Activated gamma-delta T cell treated with Interleukin-2 at 50 U/mL for 16 hours (primary cell): ENCODE data around the gene BABAM2.

Source experiments
- DNase-seq: peaks from one replicate; pipeline ENCODE4 v3.0.0-alpha.2; 2020

BABAM2 gene

DNA sequence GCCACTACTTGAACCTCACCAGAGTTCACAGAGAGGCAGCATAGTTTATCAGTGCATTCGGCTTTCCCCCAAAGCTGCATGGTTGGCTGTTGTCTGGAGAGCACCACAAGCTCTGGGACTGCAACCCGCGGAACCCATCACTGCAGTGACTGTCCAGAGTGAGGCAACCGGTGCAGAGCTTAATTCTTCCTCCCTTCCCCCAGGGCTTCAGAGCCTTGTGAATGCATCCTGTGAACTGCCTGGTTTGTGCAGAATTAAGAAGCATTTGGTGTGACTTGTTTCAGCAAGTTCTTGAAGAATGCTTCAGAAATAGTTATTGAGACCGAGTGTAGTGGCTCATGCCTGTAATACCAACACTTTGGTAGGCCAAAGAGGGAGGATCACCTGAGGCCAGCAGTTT lies 402.9 kb downstream of the BABAM2 start:
- DNase-seq, result no peak

DNA sequence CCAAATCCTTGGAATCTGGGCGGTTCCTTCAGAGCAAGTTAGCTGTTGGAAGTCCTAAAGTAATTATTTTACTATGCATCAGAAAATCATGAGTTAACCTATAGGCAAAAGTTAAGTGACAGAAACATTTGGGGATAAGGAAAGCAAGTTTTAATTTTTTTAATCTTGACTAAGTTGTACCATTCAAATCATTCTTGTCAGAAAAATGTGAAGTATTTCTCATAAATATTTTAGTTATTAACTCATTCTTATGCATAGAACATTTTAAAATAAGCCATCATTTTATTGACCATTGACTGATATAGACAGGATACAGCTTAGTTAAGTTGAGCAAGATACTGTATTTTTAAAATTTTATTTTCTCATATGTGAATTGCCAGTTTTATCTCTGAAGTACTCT lies 403.9 kb downstream of the BABAM2 start:
- no peak for DNase-seq

DNA sequence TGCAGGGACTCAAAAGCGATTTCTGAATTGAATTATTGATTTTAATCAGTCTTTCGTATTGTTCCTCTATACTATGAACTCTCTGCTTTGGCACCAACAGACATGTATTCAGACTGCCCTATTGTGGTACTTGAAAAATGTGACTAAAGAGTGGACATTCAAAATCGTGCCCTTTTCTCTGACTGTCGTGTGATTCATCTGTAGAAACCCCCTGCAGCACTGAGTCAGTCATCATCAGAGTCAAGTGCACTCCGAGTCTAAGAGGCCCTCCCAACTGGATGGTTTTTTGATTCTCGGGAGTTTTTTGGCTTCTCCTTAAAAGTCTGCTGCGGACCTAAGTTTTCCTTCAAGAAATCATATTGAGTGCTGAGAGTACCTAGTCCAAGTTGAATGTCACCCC lies 405.7 kb downstream of the BABAM2 start:
- DNase-seq, result no peak

DNA sequence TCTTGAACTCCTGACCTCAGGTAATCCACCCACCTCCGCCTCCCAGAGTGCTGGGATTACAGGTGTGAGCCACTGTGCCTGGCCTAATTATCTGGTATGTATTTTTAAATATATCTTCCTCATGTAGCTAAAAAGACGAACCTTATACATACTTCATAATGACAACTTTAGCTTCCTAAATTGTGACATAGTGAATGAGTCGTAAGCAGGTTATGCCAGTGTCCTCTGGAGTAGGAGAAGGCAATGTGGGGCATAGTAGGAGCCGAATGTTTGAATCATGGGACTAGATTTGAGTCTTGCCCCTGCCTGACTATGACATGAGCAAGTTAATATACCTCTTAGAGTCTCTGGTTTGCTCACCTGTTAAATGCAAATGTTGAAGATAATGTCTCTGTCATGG lies 406.4 kb downstream of the BABAM2 start:
- no peak for DNase-seq

DNA sequence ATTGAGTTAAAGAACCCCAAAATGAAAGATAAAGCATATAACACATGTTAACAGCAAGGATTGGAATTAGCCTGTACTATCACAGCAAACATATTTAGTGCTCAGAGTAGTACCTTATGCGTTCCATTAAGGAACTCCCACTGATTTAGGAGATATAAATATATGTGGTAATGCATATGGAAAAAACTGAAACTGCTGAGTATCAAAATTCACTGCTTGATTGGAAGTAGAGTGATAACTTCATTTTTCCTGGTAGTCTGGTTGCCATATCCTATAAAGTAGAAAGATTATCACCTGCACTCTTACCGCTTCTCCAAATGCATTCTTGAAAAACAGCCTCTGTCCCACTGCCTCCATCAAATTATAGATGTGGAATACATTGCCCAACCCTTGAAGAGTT lies 407.0 kb downstream of the BABAM2 start:
- no peak for DNase-seq

DNA sequence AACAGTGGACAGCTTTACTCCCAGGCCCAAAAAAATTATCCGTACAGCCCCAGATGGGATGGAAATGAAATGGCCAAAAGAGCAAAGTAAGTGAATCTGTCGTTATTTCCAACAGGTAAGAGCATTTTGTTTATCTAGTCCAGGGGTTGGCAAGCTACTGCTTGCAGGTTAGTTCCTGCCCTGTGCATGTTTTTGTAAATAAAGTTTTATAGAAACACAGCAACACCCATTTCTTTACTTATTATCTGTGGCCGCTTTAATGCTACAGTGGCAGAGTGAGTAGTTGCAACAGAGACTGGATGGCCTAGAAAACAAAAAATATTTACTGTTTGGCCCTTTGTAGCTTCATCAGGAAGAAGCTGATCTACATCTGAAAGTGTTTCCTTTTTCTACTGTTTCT lies 407.9 kb downstream of the BABAM2 start:
- DNase-seq, result no peak

DNA sequence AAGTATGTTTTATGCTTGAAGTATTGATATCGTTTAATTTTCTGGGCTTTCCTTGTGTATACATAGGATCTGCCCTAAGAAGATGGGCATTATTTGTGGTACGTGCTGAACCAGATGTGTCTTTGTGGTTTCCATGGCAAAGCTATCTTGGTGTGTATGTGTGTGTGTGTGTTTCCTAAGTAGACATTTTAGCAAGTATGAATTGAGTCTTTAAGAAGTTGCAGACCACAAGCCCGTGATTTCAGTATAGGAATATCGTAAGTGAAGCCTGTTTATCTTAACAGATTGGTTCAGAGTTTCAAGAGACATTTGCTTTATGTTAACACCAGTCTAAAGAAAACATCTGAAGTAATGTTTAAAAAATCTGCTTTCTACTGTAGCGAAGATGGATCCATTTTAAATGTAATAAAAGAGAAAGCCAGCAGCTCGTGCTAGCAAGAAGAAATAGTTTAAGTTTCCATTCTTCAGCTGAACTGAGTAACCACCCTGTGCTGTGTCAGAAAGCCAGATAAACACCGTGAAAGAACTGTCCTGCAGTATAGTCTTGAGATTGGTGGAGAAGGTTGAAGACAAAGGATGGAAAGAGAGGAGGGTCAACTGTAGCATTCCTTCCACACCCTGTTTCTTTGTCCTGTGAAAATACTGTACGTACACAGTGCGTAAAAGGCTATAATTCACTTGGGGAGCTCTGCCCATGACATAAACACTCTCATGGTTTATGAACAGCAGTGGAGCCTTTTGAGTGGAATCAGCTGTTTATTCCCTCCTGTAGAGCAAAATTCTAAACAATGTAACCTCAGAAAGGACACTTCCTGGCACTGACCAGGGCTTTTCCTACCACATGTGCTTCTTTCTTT lies 410.2 kb downstream of the BABAM2 start:
- DNase-seq, result no peak

DNA sequence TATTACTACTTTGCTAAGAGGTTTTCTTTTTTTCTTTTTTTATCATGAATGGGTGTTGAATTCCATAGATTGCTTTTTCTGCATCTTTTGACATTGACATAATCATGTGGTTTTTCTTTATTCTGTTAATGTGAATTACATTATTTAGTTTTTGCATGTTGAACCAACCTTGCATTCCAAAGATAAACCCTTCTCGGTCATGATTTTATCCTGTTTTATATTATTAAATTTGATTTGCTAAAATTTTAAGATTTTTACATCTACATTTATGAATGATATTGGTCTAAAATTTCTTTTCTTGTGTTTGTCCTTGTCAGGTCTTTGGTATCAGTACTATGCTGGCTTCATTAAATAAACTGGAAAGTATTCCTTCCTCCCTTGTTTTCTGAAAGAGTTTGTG lies 414.7 kb downstream of the BABAM2 start:
- DNase-seq, result no peak

DNA sequence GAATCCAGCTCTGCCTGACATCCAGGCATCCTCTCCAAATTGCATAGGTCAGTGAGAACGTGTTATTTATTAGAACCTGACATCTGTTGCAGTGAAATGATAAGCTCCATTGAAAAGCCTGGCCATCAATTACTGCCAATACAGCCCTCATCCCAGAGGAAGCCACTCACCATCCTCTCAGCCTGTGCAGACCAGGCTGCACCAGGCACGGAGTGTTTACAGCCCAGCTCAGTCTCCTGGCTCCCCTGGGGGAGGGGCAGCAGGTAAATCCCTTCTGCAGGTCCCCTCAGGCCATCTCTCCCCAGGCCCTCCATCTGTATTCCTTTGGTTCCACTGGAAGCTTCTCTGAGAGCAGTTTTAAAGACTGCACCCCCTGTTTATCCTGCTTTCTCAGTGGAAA lies 419.6 kb downstream of the BABAM2 start:
- no peak for DNase-seq

DNA sequence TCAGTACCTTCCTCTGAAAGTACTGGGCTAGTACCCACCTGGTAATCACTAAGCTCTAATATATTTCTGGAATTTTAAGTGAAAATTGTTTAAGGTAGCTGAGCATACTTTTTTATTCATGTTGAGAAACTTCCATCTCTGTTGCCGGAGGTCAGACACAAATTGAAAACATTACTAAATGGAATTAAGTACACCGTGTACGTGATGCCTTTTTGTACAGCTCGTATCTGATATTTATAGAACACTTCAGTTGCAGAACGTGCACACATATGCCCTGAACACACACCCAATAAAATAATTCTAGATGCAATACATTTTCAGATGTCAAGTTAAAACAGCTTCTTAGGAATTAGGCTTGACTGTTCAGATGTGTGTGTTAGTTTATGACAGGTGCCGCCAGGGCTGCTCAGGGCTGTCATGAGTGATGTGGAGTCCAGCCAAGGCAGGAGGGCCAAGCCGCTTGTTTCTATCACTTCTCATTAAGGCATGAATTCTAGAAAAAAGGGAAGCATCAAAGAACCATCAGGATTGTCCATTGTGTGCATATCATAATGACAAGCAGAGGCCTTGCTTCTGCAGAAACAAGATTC lies 421.2 kb downstream of the BABAM2 start:
- DNase-seq, result no peak

DNA sequence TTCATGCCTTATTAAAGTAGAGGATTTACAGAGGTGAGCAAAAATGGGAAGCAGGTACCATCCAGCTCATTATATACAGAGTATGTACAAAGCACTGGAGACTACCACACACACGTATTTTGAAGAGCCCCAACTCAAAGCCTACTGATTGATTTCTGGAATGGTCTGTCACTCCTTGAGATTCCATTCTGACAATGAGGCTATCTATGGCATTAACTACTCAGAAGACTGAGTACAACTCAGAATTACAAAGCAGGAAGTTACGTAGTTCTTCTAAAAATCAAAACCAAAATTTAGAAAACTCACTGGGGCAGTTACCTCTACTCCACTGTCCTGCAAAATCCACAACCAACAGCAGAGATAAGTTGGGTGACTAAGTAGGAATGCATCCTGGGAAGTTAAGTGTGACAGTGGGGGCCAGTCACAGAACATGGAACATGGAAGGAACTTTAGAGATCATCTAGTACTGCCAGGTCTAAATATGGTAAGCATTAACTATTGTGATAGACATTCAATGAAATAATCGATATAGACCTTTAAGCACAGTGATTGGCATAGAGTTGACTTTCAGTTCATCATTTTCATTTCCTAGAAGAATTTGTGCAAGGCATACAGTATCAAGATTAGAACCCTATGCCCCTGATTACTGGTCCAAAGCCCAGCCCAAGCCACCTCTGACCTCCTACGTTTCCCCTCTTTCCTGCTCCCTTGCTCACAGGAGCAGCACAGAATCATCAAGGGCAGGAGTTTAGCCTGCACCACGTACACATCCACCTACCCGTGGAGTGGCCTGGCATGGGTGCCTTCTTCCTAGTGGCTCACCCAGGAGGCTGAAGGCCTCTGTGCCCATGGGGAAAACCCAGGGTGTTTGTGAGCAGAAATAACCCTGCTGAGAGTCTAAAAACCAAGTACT lies 422.0 kb downstream of the BABAM2 start:
- no peak for DNase-seq

DNA sequence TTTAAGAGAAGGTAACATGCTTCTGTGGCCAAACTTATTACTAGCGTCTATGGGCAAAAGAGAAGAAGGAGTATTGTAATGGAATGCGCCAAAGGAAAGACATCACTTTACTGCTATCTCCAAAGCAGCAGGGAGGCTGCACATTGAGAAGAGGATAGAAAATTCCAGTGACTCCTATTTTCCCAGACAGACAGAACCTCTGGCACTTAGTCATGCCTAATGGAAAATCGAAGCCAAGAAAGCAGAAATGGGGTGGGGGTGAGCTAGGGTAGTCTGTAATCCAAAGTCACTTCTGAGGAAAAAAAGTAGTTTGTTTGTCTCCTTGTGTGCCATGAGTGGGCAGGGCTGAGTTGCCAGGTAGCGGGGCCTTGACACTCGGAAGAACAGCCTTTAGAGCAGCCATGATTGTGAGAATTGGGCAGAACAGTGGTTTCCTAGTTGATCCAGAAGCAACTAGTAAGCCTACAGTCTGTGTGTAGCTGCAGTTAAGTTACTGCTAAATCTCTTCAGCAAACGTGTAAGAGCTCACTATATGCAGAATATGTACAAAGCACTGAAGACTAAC lies 422.8 kb downstream of the BABAM2 start:
- DNase-seq, result no peak

DNA sequence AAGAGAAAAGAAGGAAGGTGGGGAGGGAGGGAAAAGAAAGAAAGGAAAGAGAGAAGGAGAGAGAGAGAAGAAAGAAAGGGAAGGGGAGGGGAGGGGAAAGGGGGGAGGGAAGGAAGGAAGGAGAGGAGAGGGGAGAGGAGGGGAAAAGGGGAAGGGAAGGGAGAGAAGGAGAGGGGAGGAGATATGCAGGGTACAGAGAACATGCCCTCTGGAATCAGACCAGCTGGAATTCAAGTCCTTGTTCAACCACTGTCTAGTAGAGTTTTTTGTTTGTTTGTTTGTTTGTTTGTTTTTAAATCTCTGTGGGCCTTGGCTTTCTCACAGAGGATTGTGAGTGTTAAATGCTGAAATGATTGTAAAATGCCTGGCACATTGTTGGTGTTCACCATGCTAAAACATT lies 424.4 kb downstream of the BABAM2 start:
- DNase-seq, result no peak

DNA sequence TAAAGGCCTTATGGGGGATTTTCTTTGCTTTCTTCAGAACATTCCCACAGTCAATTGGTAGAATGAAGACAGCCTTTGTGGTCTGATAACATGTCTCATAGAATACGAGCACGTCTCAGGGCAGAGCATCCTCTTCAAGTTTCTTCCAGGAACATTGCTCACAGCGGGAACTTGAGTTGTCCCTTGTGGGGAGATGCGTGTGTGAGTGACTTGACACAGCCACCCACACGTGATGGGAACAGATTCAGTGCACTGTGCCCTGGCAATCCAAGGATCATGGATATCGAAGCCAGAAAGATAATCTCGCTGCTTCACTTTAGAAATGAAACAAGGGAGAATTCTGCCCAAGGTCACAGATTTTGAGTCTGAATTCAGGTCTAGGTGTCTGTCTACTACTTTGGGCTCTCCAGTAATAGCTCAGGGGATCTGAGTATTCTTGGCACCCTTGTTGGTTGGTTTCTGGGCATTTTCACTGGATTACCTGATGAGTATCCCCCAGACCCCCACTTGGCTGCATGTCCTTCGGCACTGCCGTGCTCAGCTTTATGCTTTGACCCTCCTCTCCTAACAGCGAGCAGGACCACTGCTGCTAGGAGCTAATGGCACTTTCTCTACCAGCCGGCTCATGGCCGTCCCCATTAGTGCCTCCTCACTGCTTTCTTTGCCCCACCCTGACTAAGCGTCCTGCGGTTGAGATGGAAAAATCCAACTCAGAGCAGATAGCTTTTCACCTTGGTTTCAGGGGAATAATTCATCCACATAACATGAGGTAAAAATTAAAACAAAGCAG lies 426.2 kb downstream of the BABAM2 start:
- DNase-seq, result no peak

DNA sequence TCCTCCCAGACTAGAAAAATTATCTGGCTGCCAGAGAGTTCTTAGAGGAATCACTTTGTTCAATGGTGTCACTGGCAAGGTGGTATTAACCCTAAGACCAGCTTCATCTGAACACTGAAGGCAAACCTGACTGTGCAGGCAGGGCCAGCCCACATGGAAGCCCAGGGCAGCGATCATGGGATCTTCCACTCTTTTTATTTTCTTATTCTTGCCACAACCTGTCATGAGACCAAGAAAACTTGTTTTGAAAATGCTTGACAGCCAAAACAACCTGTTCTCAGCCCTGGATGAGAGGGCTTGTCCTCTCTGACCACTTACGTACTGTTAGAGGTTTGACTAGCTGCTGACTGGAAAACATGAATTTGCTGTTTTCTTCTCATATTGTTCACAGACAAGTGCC lies 426.9 kb downstream of the BABAM2 start:
- no peak for DNase-seq

DNA sequence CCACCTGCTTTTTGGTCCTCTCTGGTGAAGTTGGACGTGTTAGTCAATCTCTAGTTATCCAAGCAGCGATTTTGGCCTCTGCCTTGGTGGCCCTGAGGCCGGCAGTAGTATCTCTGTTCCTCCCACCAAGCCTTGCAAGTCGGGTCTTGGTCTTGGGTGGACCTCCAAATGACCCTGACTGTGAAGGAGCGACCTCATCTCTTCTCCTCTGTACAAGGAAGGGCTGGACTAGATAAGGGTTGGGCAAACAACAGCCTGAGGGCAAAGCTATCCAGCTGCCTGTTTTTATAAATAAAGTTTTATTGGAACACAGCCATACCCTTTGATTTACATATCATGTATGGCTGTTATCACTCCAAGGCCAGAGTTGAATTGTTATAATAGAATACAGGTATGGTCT lies 427.5 kb downstream of the BABAM2 start:
- no peak for DNase-seq

DNA sequence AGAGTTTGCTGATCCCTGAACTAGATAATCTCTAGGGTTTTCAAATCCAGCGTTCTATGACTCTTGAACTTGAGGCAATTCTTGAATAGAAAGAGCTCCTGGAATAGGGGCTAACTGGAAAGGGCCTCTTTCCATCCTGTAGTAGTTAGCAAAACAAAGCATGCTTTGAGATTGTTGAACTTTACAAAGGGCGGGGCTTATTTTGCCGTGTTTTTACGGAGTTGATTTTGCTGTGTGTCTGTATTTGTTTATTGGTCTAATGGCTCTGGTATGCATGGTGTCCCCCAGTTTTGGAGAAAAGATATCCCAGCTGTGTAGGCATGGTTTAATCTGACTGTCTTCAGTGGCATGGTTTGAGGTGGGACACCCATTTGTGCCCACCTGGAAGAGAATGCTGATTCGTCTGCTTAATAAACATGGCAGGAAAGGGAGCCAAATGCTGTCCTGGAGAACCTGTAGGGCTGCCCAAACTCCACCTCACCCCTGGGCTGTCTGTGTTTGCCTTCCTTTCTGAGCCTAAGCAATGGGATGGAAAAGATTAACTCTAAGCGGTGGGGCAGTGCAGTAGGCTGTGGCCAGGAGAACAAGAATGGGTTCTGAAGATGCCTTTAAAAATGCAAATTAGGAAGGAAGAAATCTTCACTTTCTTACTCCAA lies 428.1 kb downstream of the BABAM2 start:
- DNase-seq, result no peak

DNA sequence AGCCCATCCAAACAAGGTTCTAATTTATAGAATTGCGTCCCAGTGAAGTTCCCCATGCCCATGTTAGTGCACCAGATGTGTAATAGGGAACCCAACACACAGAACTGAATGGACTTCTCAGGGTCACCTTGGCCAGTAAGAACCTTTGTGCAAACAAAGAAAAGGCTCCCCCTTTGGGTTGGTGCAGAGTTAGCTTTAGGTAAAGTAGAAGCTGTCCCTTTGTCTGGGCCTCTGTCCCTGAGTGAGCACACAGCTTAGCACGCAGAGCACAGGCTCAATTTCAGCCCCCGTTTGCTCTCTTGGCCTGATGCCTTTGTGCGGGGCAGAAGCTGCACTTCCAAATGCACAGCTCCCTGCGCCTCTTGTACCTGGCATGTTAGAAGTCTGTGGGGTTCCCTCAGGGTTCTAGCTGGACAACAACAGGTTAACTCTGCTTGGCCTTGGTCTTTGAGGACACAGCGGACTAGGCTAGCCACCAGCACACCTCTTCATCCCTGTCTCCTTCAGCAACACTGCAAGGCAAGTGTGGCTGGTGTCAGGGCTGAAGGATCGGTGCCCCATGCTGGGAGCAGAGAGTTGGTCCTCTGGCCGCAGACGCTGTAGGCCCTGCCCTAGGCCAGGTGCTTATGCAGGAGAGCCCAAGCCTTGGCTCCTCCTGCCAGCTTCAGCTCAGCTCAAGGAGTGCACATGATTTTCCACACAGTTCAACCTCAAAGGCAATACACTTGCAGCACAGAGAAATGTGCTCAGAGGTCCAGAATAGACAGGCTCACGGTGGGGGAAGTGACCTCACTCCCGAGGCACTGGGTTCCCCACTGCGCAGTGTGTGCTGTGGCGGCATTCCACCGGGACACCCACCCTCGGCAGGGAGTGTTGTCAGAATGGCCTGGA lies 428.8 kb downstream of the BABAM2 start:
- DNase-seq, result no peak

DNA sequence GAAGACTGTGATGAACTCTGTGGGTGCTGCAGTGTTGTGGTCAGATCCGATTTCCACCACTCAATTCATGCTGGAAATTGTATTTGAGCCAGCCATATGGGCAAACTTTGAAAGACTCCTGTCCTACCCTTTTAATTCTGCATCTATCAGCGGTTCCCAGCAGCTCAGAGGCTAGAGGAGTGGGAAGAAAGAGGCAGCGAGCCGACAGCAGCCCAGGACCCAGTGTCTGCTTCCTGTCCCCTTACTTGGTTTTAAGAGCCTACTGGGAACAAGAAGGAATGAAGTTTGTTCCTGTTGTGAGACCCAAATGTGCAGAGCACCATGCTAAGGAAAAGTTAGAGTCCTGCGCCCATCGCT lies 429.5 kb downstream of the BABAM2 start:
- DNase-seq, result no peak

DNA sequence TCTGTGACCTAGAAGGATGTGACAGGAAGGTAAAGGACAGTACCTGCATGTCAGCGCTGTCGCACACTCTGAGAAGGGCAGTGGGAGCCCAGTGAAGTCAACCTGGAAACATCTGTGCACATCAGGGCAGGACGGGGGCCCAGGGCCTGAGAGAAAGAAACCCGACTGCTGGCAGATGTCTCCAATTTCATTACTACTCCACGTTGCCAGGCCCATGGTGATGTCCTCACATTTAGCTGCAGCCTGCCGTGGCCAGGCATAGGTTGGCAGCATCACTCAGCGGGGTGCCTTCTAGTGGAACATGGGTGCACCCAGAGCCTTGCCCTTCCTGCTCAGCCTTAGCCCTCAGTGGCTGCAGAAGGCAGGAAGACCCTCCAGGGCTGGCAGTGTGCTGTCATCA lies 429.8 kb downstream of the BABAM2 start:
- DNase-seq, result no peak

DNA sequence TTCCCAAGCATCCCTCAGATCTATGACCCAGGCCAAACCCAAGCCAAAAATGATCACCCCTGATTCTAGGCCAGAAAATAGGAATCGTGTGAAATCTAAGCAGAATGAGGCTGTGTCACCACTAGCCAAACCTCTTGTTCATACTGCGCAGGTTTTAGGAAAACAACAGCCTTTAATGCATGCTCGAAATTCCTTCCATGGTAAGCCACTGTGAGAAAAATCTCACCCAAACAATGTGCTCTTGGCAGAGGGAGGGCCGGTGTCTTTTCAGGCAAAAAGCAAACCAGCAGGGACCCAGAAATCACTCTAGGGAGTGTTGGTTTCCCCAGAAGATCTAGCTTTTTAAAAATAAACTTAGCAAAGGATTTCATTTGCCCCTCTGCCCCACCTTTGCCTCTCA lies 430.9 kb downstream of the BABAM2 start:
- no peak for DNase-seq
